GM21529 (cell line): ENCODE measurements around the gene ZCCHC12.
"Not testable (repeated sequence)": the region's sequence is repeated elsewhere in the genome, so short reads cannot be mapped to it uniquely, and the experiment has no call there.

ENCODE experiments used
- ATAC-seq: cut with Tn5 transposase; IDR thresholded peaks from one replicate; pipeline ENCODE4 v1.9.1; 2021; ENCODE audit not compliant: unreplicated experiment

The ZCCHC12 gene

DNA sequence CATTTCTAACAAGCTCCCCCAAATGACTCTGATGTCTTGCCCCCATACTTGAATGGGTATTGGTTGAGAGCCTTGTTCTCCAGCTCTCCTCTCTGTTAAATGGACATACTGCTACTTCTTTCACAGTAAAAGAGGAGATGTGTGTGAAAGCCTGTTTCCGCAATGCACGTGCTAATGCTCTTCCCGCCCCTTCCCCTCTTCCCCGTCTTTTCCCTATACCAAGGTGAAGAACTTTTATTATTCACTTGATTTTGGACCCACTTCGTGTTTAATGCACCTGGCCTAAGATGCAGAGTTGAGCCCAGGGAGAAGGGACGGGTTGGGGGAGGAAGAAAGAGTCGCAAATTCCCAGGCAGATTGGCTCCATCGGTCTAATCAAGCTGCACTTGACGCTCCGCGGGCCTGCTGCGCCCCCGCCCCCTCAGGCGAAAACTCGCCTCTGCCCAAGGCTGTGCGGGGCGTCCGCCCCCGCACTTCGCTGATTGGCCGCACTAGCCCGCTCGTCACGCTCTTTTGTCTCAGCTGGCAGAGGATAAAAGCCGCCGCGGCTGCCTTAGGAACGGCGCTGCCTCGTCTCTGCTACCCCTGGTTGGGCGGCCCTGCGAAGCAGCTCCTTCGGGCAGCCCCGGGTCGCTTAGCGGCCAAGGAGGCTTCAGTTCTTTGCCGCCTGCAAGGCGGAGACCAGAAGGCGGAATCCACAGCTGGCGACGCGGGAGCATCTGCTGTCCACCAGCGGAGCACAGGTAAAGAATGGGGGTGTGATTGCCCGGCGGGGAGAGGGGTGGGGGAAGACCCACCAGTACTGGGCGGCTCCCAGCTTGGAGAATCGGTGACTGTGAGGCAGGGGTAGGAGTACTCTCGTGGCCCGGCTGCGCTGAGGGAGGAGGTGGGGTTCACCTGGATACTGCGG, at the start of gene ZCCHC12:
Gene ZCCHC12, plus strand, starts transcription at position 562 of the 910 bp plus-strand sequence. CDS start 1,421 bp downstream, outside the sequence.
- no peak for ATAC-seq

DNA sequence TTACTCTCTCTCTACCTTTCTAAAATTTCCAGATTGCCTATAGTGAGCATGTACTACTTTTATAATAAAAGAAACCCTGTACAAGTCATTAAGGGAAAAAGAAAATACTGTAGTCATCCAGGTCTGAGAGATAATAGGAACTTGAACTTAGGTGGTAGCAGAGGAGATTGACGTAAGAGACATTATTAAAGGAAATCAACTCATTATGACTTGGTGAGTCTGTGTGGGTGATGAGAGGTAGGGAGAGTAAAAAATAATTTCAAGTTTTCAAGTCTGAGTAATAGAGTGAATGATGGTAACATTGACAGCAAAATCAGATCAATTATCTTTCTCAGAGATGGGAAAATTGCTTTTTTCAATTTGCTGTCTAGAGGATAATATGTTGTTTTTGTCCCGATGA, 44.0 kb upstream of the ZCCHC12 start:
- ATAC-seq, result no peak

DNA sequence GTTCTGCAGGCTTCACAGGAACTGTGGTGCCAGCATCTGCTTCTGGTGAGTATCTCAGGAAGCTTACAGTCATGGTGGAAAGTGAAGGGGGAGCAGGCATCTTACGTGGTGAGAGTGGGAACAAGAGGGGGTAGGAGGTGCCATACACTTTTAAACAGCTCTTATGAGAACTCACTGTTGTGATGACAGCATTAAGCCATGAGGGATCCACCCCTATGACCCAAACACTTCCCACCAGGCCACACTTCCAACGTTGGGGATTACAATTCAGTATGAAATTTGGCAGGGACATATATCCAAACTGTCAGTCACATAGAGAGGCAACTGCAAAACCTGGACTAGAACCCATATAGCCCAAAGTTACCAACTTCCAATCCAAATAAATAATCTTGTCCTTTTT, 43.1 kb upstream of the ZCCHC12 start:
- no peak for ATAC-seq

DNA sequence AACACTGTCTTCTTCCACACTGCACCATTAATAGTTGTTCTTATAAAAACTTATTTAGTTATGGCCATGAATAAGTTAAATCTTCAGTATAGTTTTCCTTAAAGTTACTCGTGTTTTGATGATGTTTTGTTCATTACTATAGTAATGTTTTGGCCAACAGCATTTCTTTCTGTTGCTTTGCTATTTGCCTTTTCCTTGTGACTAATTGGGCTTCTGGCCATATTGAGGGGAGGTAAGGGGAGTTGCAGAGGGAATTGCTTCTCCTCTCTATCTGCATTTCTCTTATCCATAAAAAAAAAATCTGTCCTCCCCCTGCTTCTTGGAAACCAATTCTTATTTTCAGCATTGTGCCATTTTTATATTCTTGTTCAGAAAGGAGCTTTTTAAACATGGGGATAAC, 42.7 kb upstream of the ZCCHC12 start:
- no peak for ATAC-seq

DNA sequence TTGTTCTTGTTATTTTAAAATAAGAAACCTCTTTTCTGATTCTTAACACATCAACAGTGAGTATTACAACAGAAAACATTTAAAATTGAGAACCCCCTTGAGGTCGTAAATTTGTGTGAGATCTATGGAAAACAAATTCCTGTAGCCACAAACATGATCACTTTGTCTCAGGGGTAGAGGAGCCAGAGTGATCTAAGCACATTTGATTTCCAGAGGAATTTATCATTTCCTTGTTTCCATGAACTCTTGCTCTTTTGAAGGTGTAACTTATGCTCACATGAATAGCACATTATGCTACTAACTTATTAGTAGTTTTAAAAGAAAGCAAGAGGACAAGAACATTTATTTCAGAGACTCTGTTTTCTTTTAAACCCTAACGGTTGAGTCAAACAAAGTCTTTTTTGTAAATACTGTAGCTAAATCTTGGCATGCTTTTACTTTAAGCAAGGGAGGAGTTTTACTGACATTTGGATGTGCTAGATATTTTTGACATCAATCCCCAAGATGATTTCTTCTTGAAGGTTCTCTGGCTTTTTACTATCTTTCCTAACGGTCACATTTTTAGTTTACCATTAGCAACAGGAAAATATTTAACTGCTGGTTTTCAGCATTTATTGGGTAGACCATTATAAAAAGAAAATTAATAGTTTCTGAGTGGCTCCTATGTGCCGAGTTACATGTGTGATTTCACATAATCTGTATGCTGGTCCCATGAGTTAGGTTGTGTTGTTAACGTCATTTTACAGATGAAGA, 27.9 kb upstream of the ZCCHC12 start:
- ATAC-seq, result no peak

DNA sequence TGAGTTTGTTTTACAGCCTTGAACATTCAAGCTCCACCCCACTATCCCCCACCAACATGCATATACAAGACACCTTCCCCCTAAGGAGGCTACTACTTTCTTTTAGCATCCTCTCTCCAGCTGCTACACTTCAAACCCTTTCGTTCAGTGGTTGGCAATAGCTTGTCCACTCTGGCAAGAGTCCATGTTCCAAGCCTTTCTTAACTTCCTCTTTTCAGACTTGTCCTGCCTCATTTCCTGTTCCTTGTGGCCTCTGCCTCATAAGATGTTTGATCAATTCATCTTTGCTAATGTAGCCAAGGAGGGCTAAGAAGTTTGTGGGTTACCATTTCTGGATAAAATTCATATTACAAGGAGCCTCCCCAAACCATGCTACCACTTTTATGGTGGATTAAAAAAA, 20.8 kb upstream of the ZCCHC12 start:
- ATAC-seq, result no peak

DNA sequence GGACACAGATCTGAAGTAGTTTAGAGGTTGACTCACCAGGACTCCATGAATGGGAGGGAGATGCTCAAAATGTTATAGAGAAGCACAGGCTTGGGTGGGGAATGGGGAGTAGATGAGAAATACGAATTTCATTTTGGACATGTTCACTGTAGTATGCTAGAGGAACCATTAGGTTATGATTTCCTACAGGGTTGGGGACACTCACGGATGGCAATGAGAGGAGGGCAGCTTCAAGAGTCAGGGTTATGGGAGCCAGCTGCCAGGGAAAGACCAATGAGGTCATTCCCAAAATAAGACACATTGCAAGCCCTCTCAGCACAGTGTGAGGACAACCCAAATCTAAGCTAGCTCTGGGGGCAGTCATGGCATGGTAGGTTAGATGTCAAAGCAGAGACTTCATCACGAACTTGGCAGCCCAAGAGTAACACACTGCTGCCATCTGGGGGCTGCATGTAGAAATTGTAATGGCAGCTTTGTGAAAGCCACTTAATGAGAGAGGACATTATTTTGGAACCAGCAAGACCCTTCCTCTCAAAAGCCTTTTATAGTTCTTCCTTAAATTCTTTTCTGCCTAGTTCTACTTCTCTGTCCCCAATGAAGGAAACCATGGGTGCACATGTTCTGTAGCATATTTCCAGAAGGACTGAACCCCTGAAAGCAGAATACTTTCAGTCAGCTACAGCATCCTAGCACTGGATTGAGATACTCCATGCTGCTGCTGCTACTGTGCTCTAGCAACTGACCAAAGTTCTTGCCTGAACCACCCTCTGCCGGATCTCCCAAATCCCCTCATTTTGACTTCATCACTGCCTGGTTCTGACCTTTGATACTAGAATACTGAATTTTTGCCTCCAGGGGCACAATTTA, 16.2 kb upstream of the ZCCHC12 start:
- no peak for ATAC-seq

GRCh38 chrX:118817257-118817656, 6.4 kb upstream of the ZCCHC12 start:
- not testable (repeated sequence) for ATAC-seq

- no peak for ATAC-seq
These were observed 628 bp downstream of the ZCCHC12 start for GRCh38 chrX:118824173-118824730.

- no peak for ATAC-seq
These were observed 1.6 kb downstream of the ZCCHC12 start for GRCh38 chrX:118825227-118825626.

- ATAC-seq, result no peak
These were observed 15.8 kb downstream of the ZCCHC12 start for GRCh38 chrX:118839334-118839958.

DNA sequence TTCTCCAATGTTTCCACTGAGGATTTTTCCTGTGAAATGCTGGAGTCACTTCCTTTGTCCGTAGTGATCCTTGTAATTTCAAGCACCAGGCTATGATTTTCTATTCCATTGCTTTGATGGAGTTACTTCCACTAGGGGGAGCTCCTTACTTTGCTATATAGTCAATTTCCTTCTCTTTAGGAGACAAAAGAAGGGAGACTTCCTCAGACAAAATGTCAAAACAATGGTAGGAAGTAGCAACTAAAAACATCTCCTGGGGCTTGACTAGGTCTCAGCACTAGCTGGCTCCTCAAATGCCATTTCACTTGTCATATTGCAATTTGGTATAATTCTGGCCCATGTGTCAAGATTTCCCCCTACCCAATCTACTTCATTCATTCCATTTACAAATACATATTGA, 24.1 kb downstream of the ZCCHC12 start:
- ATAC-seq, result no peak

DNA sequence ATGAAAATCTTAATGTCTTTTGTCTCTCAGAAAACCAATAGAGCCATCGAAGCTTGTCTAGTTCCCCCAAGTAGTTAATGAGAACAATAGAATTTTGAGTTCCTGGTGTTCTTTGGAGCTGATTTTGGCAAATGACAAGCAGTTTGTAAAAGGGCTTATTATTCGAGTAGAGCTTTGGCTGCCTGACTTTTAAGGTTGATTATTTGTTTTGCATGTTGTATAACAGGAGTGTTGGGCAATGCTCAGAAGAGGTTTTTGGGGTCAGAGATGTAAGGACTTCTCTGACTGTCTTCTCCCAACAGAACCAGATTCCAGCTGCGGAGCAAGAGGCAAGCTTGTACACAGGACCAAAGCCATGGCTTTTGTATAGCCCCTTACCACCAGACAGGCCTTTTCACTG, 30.0 kb downstream of the ZCCHC12 start:
- ATAC-seq, result no peak

DNA sequence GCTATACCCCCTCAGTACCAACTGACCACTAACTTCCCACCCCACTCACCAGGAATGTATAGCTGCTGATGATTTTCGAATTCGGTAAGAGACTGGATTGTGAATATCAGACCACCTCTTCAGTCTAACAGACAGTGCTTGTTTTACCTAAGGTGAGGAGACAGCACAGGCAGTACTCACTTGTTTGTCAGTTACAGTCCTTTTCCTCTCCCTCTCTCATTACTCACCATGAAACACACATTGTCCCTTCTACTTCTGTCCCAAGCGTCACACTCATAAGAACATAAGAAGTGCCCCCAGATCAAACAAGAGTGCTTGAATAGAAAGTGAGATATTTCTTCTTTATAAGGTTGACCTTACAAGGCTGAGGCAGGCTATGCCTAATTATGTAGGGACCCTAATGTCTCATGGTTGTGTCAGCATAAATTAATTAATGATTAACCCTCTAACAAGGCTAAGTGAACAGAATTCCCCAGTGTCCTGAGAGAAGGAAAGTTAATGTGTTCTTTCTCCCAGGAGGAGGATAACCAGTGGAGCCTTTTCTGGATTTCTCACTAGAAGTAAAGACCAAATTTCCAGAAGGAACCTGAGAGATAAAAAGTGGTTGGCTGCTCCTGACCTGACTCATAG, 32.2 kb downstream of the ZCCHC12 start:
- no peak for ATAC-seq

DNA sequence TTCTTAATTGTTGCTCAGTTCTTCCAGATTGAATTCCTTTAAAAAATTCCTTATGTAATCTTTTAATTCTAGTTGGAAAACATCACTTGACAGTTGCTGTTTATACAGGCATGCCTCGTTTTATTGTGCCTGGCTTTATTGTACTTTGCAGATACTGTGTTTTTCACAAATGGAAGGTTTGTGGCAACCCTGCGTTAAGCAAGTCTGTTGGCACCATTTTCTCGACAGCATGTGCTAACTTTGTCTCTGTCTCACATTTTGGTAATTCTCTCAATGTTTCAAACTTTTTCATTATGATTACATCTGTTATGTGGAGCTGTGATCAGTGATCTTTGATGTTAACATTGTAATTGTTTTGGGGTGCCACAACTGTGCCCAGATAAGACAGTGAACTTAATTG, 33.4 kb downstream of the ZCCHC12 start:
- ATAC-seq, result no peak

GRCh38 chrX:118861338-118861737, 37.7 kb downstream of the ZCCHC12 start:
- ATAC-seq, result no peak

- ATAC-seq, result no peak
These were observed 38.5 kb downstream of the ZCCHC12 start for GRCh38 chrX:118862091-118862490.

GRCh38 chrX:118862979-118863378, 39.4 kb downstream of the ZCCHC12 start:
- ATAC-seq, result no peak

DNA sequence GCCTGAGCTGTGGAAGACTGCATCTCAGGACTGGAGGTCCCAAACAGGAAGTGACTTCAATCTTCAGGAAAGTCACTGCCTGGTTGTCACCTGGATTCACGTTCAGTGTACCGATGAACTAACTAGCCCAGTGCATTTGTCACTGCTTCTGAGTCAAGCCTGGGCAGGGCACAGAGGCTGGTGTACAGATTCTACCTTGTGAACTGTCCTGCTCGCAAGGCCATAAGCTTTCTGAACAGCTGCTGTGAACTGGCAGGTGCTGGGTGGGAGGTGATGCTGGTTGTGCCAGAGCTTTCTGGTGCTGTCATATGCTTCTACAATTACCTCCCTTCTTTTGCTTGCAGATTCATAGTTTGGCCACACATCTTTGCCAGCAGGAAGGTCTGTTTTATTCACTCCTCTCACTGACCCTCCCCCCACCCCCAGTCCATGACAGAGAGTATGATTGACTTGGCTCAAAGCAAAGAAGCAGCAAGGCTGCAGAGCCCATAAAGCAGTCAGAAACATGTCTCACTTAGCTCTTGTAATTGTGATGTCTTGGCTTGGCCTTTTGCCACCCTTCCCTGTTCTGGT, 40.5 kb downstream of the ZCCHC12 start:
- ATAC-seq, result no peak

GRCh38 chrX:118865231-118865630, 41.6 kb downstream of the ZCCHC12 start:
- ATAC-seq, result no peak
